ENCODE results near the gene CNIH2. TPM values are rescaled to one million over a fixed set of nuclear protein-coding genes. Genes with fewer than 3 reads are reported as not detected.
A peak's percentile ranks its signal among the peaks of the same experiment; 100 is the strongest.

The CNIH2 gene
- total and polyA plus RNA-seq, 2 of the 13 experiments (the other 11 are each of a cell fraction or from before 2014, with no cell fraction given): 0.60 to 0.69 TPM

GRCh38 chr11:66317723-66318599 lies 40.0 kb downstream of the CNIH2 start (continued):
- TF ChIP-seq, protein P1, sequence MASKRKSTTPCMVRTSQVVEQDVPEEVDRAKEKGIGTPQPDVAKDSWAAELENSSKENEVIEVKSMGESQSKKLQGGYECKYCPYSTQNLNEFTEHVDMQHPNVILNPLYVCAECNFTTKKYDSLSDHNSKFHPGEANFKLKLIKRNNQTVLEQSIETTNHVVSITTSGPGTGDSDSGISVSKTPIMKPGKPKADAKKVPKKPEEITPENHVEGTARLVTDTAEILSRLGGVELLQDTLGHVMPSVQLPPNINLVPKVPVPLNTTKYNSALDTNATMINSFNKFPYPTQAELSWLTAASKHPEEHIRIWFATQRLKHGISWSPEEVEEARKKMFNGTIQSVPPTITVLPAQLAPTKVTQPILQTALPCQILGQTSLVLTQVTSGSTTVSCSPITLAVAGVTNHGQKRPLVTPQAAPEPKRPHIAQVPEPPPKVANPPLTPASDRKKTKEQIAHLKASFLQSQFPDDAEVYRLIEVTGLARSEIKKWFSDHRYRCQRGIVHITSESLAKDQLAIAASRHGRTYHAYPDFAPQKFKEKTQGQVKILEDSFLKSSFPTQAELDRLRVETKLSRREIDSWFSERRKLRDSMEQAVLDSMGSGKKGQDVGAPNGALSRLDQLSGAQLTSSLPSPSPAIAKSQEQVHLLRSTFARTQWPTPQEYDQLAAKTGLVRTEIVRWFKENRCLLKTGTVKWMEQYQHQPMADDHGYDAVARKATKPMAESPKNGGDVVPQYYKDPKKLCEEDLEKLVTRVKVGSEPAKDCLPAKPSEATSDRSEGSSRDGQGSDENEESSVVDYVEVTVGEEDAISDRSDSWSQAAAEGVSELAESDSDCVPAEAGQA (IDR thresholded peaks at IDR 0.05; ENCODE audit: low read depth): 0 out of 2 replicates have a peak, but pooled peaks have one; percentile 29
- TF ChIP-seq, protein P1 (CRISPR knock-in tag; IDR thresholded peaks at IDR 0.05; ENCODE audit: borderline replicate concordance): no peak
- TF ChIP-seq MIER2 (CRISPR knock-in tag; IDR thresholded peaks at IDR 0.05) (0 out of 2 replicates have a peak, but pooled peaks have one; percentile 37), PHF8 (CRISPR knock-in tag; IDR thresholded peaks at IDR 0.05) (0 out of 2 replicates have a peak, but pooled peaks have one; percentile 23), YEATS2 (CRISPR knock-in tag; IDR thresholded peaks at IDR 0.05; ENCODE audit: borderline replicate concordance) (0 out of 2 replicates have a peak, but pooled peaks have one; percentile 55), TCF12 (IDR thresholded peaks at IDR 0.05) (no peak), TCF12 (CRISPR knock-in tag; IDR thresholded peaks at IDR 0.05) (no peak), ZNF441 (CRISPR knock-in tag; IDR thresholded peaks at IDR 0.05; ENCODE audit: borderline replicate concordance) (no peak), ZKSCAN1 (IDR thresholded peaks at IDR 0.05; ENCODE audit: low read length) (no peak), UBTF (CRISPR knock-in tag; IDR thresholded peaks at IDR 0.05) (peak; percentile 53; the same call in 1 of the 2 replicates), SALL2 (CRISPR knock-in tag; IDR thresholded peaks at IDR 0.05) (no peak), ZNF546 (CRISPR knock-in tag; conservative IDR thresholded peaks at IDR 0.05) (no peak), ZFX (CRISPR knock-in tag; IDR thresholded peaks at IDR 0.05; ENCODE audit: low read depth) (peak; percentile 84), CREB1 (IDR thresholded peaks at IDR 0.05) (peak; percentile 52; the same call in 1 of the 2 replicates), CREB1 (CRISPR knock-in tag; IDR thresholded peaks at IDR 0.05) (peak; percentile 70), MYC (CRISPR knock-in tag; IDR thresholded peaks at IDR 0.05; ENCODE audit: borderline replicate concordance) (peak; percentile 51; the same call in 1 of the 2 replicates), SETDB1 (CRISPR knock-in tag; IDR thresholded peaks at IDR 0.05; ENCODE audit: borderline replicate concordance) (no peak)
- TF ChIP-seq, protein P2, sequence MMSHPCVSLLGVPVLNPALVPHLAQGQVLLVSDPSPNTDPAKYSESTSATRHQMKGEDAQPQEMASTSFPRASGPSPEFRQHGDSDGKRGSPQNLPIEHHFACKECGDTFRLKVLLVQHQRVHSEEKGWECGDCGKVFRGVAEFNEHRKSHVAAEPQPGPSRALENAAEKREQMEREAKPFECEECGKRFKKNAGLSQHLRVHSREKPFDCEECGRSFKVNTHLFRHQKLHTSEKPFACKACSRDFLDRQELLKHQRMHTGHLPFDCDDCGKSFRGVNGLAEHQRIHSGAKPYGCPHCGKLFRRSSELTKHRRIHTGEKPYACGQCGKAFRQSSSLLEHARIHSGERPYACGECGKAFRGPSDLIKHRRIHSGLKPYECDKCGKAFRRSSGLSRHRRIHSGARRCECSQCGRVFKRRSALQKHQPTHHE (CRISPR knock-in tag; IDR thresholded peaks at IDR 0.05; ENCODE audit: borderline replicate concordance): 0 out of 2 replicates have a peak, but pooled peaks have one; percentile 48
- TF ChIP-seq, protein P3, sequence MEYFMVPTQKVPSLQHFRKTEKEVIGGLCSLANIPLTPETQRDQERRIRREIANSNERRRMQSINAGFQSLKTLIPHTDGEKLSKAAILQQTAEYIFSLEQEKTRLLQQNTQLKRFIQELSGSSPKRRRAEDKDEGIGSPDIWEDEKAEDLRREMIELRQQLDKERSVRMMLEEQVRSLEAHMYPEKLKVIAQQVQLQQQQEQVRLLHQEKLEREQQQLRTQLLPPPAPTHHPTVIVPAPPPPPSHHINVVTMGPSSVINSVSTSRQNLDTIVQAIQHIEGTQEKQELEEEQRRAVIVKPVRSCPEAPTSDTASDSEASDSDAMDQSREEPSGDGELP (IDR thresholded peaks at IDR 0.05; ENCODE audit: borderline replicate concordance, low read depth): peak; percentile 79; the same call in 1 of the 2 replicates

Measured in HepG2 (cell line).